Mucosa of gallbladder (tissue), 1 donor: Measurements from ENCODE around the gene DLX5. TPM values are rescaled to one million over a fixed set of nuclear protein-coding genes. Genes with fewer than 3 reads are reported as not detected.

Experiments used
- DNase-seq: peaks from one replicate; pipeline ENCODE4 v3.0.0-alpha.2; 2020; ENCODE audit warnings: low spot score
- total RNA-seq: library from RNA; stranded (reverse); gene quantifications from one replicate; pipeline ENCODE4 v1.2.1, GENCODE V29; 2021
- donor health status: DM: no; HTN: no; CAD: no.

DLX5 gene
- total RNA-seq, 1 donor from 2014 or later, result not detected

- no peak for DNase-seq
Measured at GRCh38 chr7:97005183-97006054, 19.2 kb downstream of the DLX5 start, which contains the start of gene DLX6. Gene DLX6 (plus strand): TSS chr7:97005553. CDS start chr7:97005978, 425 bp downstream.

DNA sequence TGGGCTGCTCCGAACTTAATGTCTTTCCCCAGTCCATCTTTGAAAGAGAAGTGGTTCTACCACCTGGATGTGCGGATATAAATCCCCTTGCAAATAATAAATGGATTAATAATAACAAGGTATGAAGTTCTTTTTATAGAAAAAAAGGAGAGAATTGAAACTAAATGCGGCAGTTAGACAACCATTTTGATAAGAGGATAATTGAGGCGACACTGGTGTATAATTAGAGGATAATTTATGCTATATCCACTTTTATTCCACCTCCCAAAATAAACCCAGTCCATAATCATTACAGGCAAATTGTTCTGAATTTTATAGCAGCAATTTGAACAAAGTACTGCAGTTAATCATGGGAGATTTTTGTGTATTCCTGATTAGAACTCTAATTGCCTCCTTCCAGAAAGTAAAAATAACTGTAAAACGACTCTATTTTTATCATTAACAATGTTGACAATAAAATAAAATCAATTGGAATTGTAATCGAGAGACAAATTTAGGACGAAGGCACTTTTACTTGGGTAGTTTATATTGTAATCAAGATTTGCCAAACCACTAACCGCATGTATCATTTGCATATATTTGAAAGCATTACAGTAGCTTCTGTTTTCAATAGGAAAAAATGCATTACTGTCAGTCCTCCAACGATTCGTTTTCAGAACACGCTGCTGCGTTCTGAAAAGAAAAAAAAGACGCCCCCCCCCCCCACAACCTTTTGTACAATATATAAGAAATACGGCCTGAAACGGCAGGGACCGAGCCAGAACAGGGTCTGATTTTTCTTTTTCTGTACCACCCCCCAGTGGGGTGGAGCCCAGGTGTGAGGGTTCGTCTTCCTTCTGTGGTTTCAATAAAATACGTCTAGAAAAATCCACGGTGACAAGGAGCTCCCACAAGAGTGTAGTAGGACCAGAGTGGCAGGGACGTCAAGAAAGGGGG lies 20.1 kb downstream of the DLX5 start:
- no peak for DNase-seq

- no peak for DNase-seq
Measured at GRCh38 chr7:97003262-97004246, 21.1 kb downstream of the DLX5 start.

DNA sequence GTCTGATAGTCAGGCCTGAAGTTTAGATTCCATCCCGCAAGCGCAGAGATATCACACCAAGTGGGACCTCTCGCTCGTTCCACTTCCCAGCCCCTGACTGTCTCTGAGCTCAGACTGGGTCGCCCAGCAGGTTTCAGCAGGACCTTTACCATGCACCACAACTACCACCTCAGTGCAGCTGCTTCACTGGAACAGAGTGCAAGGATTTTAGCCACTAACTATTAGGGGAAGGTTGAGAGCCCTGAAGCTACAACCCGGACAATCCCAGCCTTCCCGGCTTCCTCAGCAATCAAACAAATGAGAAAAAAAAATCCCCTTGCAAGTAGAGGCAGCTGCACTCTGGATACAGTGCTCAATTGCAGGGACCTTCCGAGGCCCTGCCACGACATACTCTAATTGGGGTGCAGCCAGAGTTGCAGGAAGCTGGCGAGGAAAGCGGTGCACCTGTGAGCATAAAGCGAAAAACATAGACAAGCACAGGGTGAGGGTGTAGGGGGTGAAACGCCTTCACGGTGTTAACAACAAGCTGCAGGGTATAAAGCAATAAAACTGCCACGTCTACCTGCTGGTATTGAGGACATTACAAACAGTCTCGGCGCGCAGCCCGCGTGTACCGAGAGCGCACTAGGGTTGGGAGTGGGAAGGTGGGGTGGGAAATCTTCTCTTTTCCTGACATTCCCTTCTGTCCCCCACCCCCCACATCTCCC lies 21.9 kb downstream of the DLX5 start:
- DNase-seq, result no peak

- no peak for DNase-seq
Measured at GRCh38 chr7:97001656-97002554, 22.7 kb downstream of the DLX5 start.

DNA sequence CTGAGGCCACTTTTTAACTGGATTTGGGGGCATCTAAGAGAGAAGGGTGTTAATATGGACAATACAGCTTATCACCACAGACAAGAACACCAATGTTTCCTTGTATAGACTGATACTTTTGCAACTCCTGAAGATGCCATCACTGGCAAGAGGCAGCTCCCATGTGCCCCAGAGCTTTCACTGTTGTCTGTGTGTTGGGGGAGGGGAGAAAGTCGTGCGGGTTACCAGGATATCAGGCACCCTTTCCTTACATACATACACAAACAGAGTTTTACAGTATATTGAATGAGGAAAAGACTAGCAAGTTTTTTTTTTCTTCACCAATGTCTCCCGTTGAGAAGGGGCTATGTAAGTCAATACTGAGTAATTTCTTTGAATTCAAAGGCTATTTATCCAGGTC lies 23.4 kb downstream of the DLX5 start:
- DNase-seq, result no peak

- no peak for DNase-seq
Measured at GRCh38 chr7:96998744-96999143, 25.9 kb downstream of the DLX5 start.

DNA sequence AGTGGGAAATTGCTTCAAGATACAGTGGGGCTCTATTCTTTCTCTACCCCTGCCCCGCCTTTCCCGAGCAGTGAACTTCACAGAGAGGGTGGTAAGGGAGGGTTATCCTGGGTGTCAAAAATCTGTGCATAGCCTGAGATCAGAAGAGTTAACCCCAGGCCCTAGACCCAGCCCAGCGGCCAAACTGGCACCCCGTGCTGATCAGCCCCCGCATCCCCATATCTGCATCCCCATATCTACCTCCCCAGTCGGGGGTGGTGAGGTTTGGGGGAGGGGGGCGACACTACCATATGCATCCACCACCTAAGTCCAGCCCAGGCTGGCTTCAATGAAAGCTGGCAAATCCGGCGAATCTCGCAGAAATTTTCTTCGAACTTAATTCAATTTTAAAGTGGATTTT lies 26.3 kb downstream of the DLX5 start:
- no peak for DNase-seq

DNA sequence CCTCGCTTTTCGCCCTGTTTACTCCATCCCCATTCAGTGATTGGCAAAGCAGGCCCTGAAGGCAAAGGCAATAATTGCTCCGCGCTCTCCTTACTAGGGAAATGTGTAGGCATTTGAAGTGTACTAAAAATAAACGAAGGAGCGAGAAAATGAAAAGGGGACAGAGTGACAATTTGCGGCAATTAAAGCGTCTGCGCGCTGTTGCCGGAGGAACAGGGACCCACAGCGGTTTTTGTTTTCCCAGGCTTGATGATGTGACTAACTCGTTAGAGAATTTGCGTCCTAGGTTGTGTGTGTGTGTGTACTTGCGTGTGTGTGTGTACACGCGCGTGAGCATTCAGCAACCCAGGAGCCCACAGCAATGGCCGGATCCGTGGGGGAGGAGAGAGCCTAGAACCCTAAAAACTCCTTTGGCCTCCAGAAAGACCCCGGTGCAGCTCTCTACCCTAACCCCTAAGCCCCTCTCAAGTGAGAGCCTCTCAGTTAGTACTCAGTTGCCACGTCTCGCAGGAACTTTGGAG lies 27.1 kb downstream of the DLX5 start:
- no peak for DNase-seq

- no peak for DNase-seq
Measured at GRCh38 chr7:96996958-96997511, 27.6 kb downstream of the DLX5 start.

- no peak for DNase-seq
Measured at GRCh38 chr7:96996111-96996957, 28.3 kb downstream of the DLX5 start.

- DNase-seq, result no peak
Measured at GRCh38 chr7:96995406-96996110, 29.1 kb downstream of the DLX5 start.

- no peak for DNase-seq
Measured at GRCh38 chr7:96993980-96994379, 30.7 kb downstream of the DLX5 start.

GRCh38 chr7:96993094-96993865 lies 31.4 kb downstream of the DLX5 start:
- no peak for DNase-seq

- no peak for DNase-seq
Measured at GRCh38 chr7:96992192-96993005, 32.2 kb downstream of the DLX5 start.
